ENCODE results near the gene VPS72. TPM values are rescaled to one million over a fixed set of nuclear protein-coding genes. Genes with fewer than 3 reads are reported as not detected.

The VPS72 gene
- total RNA-seq, 4 donors from 2014 or later: 27.3 to 43.3 (median 31.1) TPM

DNA sequence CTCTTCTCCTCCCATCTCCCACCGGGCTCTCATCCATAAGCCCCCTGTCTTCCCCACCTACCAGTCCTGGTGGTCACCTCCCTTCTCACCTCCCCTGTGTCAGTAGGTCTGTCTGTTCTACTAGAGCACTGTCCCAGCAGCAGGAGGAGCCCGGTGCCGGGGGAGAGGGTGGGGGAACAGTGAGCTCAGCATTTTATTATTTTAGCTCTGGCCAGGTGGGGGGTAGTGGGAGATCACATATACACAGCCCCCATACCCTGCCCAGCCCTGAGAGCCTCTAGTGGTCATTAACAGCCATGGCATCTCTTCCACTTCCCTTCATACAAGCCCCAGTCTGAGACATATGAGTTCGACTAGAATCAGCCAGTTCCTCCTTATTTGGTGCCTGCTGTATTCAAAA lies 14.1 kb downstream of the VPS72 start, which contains the start of gene TMOD4:
TSS of gene TMOD4 (minus strand) at position 119 of the 400 bp plus-strand sequence. CDS start 1,106 bp downstream, outside the sequence.
- no peak for DNase-seq (ENCODE audit: low spot score in 2 of 2)
- no peak within 1 kb of the TSS for H3K4me3 ChIP-seq (ENCODE audit: low read depth, poor library complexity, severe bottlenecking)
- WGBS, 2 donors: 48 to 52% methylated on average over 4 of the region's 4 CpGs
- TF ChIP-seq, protein P1, sequence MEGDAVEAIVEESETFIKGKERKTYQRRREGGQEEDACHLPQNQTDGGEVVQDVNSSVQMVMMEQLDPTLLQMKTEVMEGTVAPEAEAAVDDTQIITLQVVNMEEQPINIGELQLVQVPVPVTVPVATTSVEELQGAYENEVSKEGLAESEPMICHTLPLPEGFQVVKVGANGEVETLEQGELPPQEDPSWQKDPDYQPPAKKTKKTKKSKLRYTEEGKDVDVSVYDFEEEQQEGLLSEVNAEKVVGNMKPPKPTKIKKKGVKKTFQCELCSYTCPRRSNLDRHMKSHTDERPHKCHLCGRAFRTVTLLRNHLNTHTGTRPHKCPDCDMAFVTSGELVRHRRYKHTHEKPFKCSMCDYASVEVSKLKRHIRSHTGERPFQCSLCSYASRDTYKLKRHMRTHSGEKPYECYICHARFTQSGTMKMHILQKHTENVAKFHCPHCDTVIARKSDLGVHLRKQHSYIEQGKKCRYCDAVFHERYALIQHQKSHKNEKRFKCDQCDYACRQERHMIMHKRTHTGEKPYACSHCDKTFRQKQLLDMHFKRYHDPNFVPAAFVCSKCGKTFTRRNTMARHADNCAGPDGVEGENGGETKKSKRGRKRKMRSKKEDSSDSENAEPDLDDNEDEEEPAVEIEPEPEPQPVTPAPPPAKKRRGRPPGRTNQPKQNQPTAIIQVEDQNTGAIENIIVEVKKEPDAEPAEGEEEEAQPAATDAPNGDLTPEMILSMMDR (IDR thresholded peaks at IDR 0.05): no peak
- no peak for TF ChIP-seq POLR2A (IDR thresholded peaks at IDR 0.05)
- intact Hi-C loops (cut with DNase I; ENCODE audit: low total_unique reads): no loop called here

DNA sequence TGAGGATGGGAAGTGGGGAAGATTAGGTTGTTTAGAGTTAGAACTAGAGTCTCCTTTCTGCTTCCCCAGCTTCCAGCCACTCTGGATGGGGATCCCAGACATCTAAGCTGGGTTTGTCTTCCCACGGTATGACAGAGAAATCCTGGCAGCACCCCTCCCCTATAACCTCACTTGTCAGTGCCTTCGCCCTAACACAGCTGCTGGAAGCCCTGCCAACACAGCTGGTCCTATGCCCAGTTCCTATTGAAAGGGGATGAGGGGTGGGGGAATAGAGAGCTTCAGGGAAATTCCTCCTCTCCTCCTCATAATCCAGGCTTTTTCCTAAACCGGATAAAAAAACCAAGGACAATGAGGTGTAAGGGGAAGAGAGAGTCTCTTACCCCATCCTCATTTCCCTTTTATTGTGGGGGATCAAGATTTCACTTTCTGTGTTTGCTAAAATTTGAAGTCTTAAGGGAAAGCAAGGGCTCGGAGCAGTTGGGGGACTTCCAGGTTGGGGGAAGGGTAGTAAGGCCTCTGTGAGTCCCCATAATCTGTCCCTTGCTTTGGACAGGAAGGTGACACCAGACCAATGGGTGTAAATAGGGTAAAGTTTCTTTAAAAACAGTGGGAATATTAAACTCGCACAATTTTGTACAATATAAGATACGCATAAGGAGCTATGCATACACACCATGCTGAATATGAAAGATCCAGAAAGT lies 14.8 kb downstream of the VPS72 start:
- no peak overlapping the region for H3K4me3 ChIP-seq (ENCODE audit: low read depth, poor library complexity, severe bottlenecking)
- WGBS, 2 donors: 43 to 45% methylated on average over 6 of the region's 6 CpGs
- intact Hi-C loops (cut with DNase I; ENCODE audit: low total_unique reads): no loop called here

DNA sequence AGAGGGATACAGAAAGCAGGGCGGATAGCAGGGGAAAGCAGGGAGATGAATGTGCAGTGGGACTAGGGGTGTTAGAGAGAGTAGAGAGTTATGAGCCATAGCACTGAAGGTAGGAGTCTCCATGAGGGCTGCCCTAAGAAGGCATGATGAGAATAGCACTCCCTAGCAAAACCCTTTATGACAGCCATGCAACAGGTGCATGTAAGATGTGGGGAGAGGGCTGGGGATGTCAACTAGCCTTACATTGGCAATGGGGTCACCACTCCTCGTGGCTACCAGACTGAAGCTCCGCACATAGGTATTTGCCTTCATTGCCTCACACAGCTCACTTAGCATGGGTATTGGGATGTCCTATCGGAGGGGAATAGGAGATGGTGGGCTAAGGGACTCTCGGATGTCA lies 18.8 kb downstream of the VPS72 start:
- intact Hi-C loops (cut with DNase I; ENCODE audit: low total_unique reads): no loop called here
- TF ChIP-seq, protein P1 (IDR thresholded peaks at IDR 0.05): no peak
- 82 to 85% methylated on average over 5 of the region's 5 CpGs for WGBS, 2 donors
- no peak for DNase-seq (ENCODE audit: low spot score in 2 of 2)
- H3K4me3 ChIP-seq (ENCODE audit: low read depth, poor library complexity, severe bottlenecking): no peak overlapping the region

More for the DNA sequence above, 14.8 kb downstream of the VPS72 start:
- no peak for TF ChIP-seq POLR2A (IDR thresholded peaks at IDR 0.05)
- TF ChIP-seq, protein P1 (IDR thresholded peaks at IDR 0.05): no peak
- no peak for DNase-seq (ENCODE audit: low spot score in 2 of 2)

DNA sequence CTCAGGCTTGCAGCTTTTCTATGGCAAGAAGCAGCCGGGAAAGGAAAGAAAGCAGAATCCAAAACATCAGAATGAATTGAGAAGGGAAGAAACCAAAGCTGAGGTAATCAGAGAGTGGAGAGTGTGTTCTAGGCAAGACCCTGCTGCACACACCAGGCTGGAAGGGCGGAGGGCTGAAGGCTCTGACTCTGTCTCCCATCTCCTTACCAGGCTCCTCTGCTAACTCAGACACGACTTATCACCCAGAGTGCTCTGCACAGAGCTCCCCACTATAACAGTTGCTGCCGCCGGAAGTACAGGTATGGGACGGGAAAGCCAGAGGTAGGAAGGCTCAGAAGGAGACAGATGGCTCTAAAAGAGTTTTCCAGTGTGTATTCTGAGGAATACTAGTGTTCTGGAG lies 22.9 kb downstream of the VPS72 start:
- TF ChIP-seq, protein P1 (IDR thresholded peaks at IDR 0.05): no peak
- TF ChIP-seq POLR2A (IDR thresholded peaks at IDR 0.05): no peak
- H3K4me3 ChIP-seq (ENCODE audit: low read depth, poor library complexity, severe bottlenecking): no peak overlapping the region
- 82 to 89% methylated on average over 6 of the region's 6 CpGs for WGBS, 2 donors
- DNase-seq (ENCODE audit: low spot score in 2 of 2): no peak
- intact Hi-C loops (cut with DNase I; ENCODE audit: low total_unique reads): no loop called here

DNA sequence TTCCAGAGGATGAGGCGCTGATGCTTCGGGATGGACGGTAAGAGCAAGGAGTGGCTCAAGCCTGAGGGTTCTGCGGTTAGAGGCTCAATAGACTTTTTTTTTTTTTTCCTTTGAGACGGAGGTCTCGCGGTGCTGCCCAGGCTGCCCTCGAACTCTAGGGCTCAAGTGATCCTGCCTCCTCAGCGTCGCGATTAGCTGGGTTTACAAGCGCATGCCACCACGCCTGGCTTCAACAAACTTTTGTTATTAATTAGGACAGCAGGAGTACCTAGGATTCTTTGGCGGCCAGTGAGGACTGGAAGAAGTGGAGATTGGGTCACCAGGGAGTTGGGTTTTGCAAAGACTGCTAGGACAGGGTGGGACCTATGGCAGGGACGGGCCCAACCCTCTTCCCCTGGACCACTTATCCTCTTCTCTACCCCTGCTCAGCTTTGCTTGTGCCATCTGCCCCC lies 23.5 kb downstream of the VPS72 start:
- peak overlapping the region; percentile 65 for H3K4me3 ChIP-seq (ENCODE audit: low read depth, poor library complexity, severe bottlenecking)
- WGBS, 2 donors: 2 to 4% methylated on average over 15 of the region's 15 CpGs
- intact Hi-C loops (cut with DNase I; ENCODE audit: low total_unique reads): no loop called here
- TF ChIP-seq, protein P1 (IDR thresholded peaks at IDR 0.05): no peak
- no peak for DNase-seq (ENCODE audit: low spot score in 2 of 2)
